GM21367 (cell line): ENCODE results near the gene ORC3.
A peak's percentile ranks its signal among the peaks of the same experiment; 100 is the strongest.
"Not testable (repeated sequence)": the region's sequence is repeated elsewhere in the genome, so short reads cannot be mapped to it uniquely, and the experiment has no call there.

Experiments used
- ATAC-seq: cut with Tn5 transposase; IDR thresholded peaks from one replicate; pipeline ENCODE4 v1.9.1; 2021; ENCODE audit not compliant: unreplicated experiment

Gene ORC3

GRCh38 chr6:87690441-87690840 is 100.5 kb downstream of the ORC3 start:
- no peak for ATAC-seq

- ATAC-seq: no peak
These were observed 102.2 kb downstream of the ORC3 start for GRCh38 chr6:87692086-87692485.

- not testable (repeated sequence) for ATAC-seq
These were observed 106.9 kb downstream of the ORC3 start for GRCh38 chr6:87696817-87697216.

DNA sequence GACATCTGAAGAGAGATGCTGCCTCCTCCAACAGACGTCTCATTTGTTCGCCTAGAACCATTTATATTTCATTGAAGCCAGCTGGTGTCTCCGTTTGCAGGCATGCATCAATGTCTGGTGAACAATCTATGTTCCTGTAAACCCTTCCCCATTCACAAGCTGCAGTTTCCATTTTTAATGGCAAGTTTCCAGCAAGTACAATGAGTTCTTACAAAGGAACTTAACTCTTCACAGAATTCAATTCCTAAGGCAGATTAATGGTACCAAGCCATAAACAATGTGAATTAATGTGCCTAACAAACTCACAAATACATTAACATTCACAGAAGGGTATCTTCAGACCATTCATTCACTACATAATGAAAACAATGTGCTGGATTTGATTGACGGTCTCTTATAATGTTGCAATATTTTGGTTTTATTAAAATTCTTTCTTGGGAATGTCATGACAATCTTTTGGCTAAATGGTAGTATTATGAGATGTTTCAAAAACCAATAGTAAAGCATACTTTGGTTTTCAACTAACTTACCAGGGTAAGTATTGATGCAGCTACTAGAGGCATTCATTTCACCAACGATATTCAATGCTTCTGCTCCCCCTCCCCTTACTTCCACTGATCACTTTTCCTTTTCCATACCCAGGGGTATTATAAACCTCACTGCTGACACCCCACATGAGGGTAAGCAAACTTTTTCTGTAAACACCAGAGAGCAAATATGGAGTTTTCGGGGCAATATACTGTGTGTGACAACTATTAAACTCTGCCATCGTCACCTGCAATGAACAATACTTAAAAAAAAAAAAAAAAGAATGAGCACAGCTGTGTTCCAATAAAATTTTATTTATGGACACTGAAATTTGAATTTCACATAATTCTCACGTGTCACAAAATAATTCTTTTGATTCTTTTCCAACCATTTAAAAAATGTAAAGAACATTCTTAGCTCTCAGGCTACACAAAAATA is 107.9 kb downstream of the ORC3 start:
- no peak for ATAC-seq

DNA sequence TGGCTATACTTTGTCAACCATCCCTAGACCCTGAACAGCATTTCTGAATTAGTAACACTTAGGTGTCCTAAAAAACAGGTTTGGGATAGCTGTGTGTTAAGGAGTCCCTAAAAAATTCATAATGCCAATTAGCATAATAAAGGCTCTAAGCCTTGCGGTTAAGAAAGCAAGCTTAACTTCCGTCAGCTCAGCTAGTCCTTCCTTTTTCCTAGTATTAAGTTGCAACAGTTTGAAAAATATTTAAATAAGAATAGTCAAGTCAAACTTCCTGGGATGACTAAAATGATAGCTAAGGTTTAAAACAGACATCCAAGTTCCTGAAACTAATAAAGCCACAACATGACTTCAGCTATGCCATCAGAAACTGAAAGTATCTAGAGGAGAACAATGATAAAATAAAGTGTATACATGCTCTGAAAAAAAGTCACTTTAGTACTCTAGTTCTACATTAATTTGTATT is 108.6 kb downstream of the ORC3 start:
- no peak for ATAC-seq

- no peak for ATAC-seq
These were observed 109.6 kb downstream of the ORC3 start for GRCh38 chr6:87699576-87699975.

- ATAC-seq: no peak
These were observed 110.7 kb downstream of the ORC3 start for GRCh38 chr6:87700397-87701343.

GRCh38 chr6:87701344-87701675 is 111.4 kb downstream of the ORC3 start:
- no peak for ATAC-seq

DNA sequence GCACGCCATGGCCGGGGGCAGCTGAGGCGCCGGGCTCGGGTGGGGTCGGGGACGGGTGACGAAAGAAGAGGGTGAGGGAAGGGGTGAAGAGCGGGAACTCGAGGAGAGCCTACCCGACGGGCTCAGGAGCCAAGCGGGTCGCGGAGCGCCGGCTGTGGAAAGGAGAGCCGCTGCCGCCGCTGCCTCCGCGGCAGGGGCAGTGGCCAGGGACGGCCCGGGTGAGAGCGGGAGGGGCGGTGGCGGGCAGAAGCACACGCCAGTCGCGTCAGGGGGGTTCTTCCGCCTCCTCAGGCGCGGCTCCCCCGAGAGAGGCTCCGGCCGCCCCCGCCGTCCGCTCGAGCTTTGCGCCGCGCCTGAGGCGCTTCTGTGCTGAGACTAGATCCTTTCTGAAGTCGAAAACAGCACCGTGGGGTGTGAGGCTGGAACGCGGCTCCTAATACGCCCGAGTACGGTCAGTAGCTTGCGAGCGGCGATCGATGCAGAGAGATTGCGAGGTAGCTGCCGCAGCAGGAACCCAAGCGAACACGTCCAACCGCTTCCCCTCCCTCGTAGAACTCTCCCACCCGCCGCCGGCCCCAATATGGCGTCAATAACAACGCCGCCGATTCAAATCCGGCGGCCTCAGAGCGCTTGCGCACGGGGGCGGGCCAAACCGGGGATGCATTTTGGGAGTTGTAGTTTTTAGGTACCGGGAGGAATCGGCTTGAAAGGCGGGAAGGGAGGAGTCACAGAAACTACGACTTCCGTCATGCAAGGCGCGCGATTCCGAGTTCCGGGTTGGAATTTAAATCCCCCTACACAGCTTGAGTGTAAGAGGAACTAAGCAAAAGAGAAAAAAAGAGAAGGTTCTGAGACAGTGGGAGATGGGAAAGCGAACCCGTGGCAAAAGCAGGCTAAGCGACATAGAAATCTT is 112.0 kb downstream of the ORC3 start, which contains the start of gene AKIRIN2:
TSS of gene AKIRIN2 (minus strand) at position 558 of the 913 bp plus-strand sequence. CDS start at position 9, 549 bp downstream.
- ATAC-seq: peak; percentile 64

GRCh38 chr6:87702589-87702945 is 112.6 kb downstream of the ORC3 start:
- ATAC-seq: peak; percentile 10

- ATAC-seq: not testable (repeated sequence)
These were observed 113.1 kb downstream of the ORC3 start for GRCh38 chr6:87703039-87703438.

DNA sequence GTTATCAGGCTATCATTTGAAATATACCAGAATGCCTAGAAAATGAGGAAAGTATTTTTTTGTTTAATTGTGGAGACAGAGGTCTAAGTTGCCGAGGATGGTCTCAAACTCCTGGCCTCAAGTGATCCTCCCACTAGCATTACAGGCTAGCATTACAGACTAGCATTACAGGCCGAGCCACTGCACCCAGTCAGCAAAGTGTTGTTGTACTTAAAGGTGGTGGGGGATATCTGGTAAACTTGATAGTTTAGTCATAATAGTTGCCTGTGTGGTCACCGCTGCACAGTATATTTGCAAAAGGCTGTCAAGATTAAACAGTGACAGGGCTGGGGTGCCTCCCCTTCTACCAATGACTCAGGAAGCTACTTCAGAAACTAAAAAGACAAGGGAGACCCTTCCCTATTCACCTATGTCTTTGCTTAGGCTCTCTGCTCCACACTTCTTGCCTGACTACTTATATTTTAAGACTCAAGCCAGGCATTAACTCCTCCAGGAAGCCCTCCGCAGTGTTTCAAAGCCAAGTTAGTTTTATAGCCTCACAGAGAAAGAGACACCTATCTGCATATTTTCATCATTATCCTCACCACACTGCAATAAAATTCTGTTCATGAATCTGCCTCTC is 115.2 kb downstream of the ORC3 start:
- ATAC-seq: peak; percentile 35

GRCh38 chr6:87706187-87706966 is 116.4 kb downstream of the ORC3 start:
- no peak for ATAC-seq

DNA sequence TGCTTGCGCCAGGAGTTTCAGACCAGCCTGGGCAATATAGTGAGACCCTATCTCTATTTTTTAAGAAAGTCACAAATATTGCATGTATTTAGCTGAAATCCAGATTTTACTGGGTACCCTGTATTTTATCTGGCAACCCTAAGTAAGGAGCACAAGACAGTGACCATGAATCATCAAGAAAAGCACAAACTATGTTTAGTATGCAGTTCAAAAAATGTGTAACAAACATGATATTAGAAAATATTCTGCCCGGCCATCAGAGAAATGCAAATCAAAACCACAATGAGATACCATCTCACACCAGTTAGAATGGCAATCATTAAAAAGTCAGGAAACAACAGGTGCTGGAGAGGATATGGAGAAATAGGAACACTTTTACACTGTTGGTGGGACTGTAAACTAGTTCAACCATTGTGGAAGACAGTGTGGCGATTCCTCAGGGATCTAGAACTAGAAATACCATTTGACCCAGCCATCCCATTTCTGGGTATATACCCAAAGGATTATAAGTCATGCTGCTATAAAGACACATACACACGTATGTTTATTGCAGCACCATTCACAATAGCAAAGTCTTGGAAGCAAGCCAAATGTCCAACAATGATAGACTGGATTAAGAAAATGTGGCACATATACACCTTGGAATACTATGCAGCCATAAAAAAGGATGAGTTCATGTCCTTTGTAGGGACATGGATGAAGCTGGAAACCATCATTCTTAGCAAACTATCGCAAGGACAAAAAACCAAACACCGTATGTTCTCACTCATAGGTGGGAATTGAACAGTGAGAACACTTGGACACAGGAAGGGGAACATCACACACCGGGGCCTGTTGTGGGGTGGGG is 118.9 kb downstream of the ORC3 start:
- ATAC-seq: not testable (repeated sequence)

DNA sequence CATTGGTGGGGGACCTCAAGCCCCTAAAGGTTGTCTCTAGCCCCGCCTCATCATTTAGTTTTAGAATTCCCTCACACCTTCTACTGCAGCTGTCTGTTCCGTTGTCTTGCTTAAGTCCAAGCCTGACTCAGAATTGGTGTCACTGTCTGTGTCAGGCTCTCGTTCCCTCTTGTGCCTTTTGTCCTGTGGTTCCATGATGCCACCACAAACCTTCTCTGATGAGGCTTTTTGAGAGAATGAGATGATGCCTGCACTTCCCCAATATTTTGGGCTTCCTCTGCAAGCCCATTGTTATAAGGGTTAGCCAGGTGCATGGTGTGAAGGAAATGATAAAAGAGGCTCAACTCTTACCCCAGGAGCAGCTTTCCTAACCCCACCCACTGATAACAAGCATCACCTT is 120.2 kb downstream of the ORC3 start:
- ATAC-seq: no peak

DNA sequence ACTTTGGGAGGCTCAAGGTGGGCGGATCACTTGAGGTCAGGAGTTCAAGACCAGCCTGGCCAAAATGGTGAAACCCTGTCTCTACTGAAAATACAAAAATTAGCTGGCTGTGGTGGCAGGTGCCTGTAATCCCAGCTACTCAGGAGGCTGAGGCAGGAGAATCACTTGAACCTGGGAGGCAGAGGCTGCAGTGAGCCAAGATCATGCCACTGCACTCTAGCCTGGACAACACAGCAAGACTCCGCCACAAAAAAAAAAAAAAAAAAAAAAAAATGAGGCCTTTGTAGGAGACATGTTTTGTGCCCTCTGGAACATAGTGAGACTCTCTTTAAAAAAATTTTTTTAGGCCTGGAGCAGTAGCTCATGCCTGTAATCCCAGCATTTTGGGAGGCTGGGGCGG is 122.8 kb downstream of the ORC3 start:
- ATAC-seq: not testable (repeated sequence)

- peak; percentile 64 for ATAC-seq
These were observed 124.3 kb downstream of the ORC3 start for GRCh38 chr6:87714093-87714842.
